Fibroblast of lung (primary cell): Measurements from ENCODE around the gene ATAD3B.
"Not testable (repeated sequence)": the region's sequence is repeated elsewhere in the genome, so short reads cannot be mapped to it uniquely, and the experiment has no call there.

Source experiments
- EZH2 ChIP-seq: IDR thresholded peaks from 2 replicates; pipeline ENCODE4 v1.5.1; 2012; ENCODE audit warnings: low read length, control low read depth, mild to moderate bottlenecking; ENCODE audit errors: missing control alignments
- TF ChIP-seq, protein P1 (sequence below), 2 donors: IDR thresholded peaks in 1 of 2; conservative IDR thresholded peaks in 1 of 2; 1 replicate in 1 of 2; 2 replicates in 1 of 2; pipeline ENCODE4 v1.5.1; 2011 to 2012; ENCODE audit warnings: low read length in 2 of 2, control low read depth in 1 of 2, inconsistent platforms in 1 of 2, low read depth in 1 of 2, mild to moderate bottlenecking in 1 of 2

DNA sequence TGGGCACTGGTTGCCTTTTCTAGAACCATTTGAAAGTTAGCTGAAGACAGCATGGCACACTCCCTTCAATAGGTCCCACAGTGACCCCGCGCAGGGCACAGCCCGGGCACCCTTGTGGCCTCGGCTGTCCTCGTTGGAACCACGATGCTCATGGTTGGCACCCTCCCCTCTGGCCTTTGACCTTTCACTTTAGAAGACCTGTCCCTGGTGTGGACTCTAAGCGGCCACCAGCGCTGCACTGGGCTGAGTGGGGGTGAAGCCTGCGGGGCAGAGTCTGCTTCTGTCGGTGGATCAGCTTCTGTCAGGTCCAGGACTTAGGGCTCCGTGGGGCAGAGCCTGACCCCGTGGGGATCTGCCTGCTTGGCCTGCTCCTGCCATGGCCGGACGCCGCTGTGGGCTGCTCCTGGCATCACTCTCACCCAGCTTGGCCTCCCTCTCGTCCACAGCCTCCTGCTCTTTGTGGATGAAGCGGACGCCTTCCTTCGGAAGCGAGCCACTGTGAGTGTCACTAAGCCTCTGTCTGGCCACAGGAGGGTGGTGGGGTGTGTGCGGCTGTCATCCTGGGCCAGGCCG, 14.8 kb upstream of the ATAD3B start:
- TF ChIP-seq, protein P1, sequence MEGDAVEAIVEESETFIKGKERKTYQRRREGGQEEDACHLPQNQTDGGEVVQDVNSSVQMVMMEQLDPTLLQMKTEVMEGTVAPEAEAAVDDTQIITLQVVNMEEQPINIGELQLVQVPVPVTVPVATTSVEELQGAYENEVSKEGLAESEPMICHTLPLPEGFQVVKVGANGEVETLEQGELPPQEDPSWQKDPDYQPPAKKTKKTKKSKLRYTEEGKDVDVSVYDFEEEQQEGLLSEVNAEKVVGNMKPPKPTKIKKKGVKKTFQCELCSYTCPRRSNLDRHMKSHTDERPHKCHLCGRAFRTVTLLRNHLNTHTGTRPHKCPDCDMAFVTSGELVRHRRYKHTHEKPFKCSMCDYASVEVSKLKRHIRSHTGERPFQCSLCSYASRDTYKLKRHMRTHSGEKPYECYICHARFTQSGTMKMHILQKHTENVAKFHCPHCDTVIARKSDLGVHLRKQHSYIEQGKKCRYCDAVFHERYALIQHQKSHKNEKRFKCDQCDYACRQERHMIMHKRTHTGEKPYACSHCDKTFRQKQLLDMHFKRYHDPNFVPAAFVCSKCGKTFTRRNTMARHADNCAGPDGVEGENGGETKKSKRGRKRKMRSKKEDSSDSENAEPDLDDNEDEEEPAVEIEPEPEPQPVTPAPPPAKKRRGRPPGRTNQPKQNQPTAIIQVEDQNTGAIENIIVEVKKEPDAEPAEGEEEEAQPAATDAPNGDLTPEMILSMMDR (conservative IDR thresholded peaks at IDR 0.05 in 1 of 2, IDR thresholded peaks at IDR 0.05 in 1 of 2; ENCODE audit: low read depth in 1 of 2, low read length in 2 of 2): not testable (repeated sequence)
- TF ChIP-seq EZH2: not testable (repeated sequence)
